Lung (tissue), 12 donors: Measurements from ENCODE around the gene CCDC194. TPM values are rescaled to one million over a fixed set of nuclear protein-coding genes. Genes with fewer than 3 reads are reported as not detected.

Experiments used
- ATAC-seq: fragments of 200-7000 bp; cut with Tn5 transposase; one replicate; pipeline ENCODE4 v1.9.1; 2020; ENCODE audit warnings: moderate number of reproducible peaks; ENCODE audit not compliant: insufficient read depth, low FRiP score
- DNase-seq, 3 donors: peaks; one replicate each; pipeline ENCODE4 v3.0.0-alpha.2; 2013 to 2017
- H3K27ac ChIP-seq, 2 donors: one replicate each; pipeline ENCODE4 v1.5.1; 2013; ENCODE audit warnings: mild to moderate bottlenecking in 2 of 2, moderate library complexity in 2 of 2, control low read depth in 1 of 2, inconsistent platforms in 1 of 2, low read depth in 1 of 2, low read length in 1 of 2
- H3K27me3 ChIP-seq, 3 donors: one replicate each; pipeline ENCODE4 v1.5.1; 2013; ENCODE audit warnings: low read length in 2 of 3; ENCODE audit not compliant: control insufficient read depth in 3 of 3, insufficient read depth in 3 of 3
- H3K36me3 ChIP-seq, 4 donors: one replicate each; pipeline ENCODE4 v1.5.1; 2013; ENCODE audit warnings: low read length in 4 of 4, mild to moderate bottlenecking in 1 of 4, moderate library complexity in 1 of 4; ENCODE audit not compliant: control insufficient read depth in 4 of 4, insufficient read depth in 4 of 4
- H3K4me1 ChIP-seq, 5 donors: one replicate each; pipeline ENCODE4 v1.5.1; 2013; ENCODE audit warnings: low read length in 5 of 5, mild to moderate bottlenecking in 2 of 5, moderate library complexity in 1 of 5; ENCODE audit not compliant: control insufficient read depth in 5 of 5, insufficient read depth in 5 of 5
- H3K4me3 ChIP-seq: one replicate; pipeline ENCODE4 v1.5.1; 2013; ENCODE audit warnings: mild to moderate bottlenecking, control low read depth, moderate library complexity
- H3K9ac ChIP-seq, 2 donors: one replicate each; pipeline ENCODE4 v1.5.1; 2013; ENCODE audit warnings: low read length in 2 of 2, control low read depth in 1 of 2; ENCODE audit not compliant: insufficient read depth in 1 of 2
- H3K9me3 ChIP-seq, 4 donors: one replicate each; pipeline ENCODE4 v1.5.1; 2013; ENCODE audit warnings: low read length in 3 of 4, mild to moderate bottlenecking in 1 of 4, moderate library complexity in 1 of 4; ENCODE audit not compliant: control insufficient read depth in 4 of 4, insufficient read depth in 3 of 4
- CTCF ChIP-seq: IDR thresholded peaks from 2 replicates; pipeline ENCODE4 v1.5.1; 2012; ENCODE audit warnings: mild to moderate bottlenecking; ENCODE audit errors: control extremely low read depth, extremely low read depth
- WGBS, 2 donors: extraction: QIAGEN DNeasy Blood & Tissue Kit; methylation state at CpG; one replicate each; pipeline ENCODE4 v1.1.7; 2013; 5-methylcytosine and 5-hydroxymethylcytosine counted together
- polyA plus RNA-seq, 2 donors: library from polyadenylated mRNA; stranded (reverse); fragments of 200-250 nt; gene quantifications; one replicate each; pipeline ENCODE4 v1.2.1, GENCODE V29; 2013
- total RNA-seq, 2 donors: library from RNA; depleted of rRNA in 1 of 2; stranded (reverse); fragments of >200 nt in 1 of 2; gene quantifications; one replicate each; pipeline ENCODE4 v1.2.1, GENCODE V29; 2014 to 2021
- donor health status: control.
- donor health status: control.
- donor health status: Bipolar disorder and iron deficiency.
- donor health status: healthy.
- donor health status: DM: yes; HTN: yes; CAD: no.

CCDC194 gene
- total and polyA plus RNA-seq, 4 donors, result 0.13 to 0.74 (median 0.37) TPM; not detected in 1

- Histone ChIP-seq H3K4me3 (no peak overlapping the region), H3K27ac (no peak overlapping the region), H3K9ac (no peak overlapping the region), H3K27me3 (peaks cover 0 to 5% (median 4%) of the 10 kb centered on the region in 3 donors), H3K4me1 (no peaks in the 10 kb centered on the region), H3K9me3 (no peaks in the 10 kb centered on the region), H3K36me3 (peaks cover 0 to 3% (median 0%) of the 10 kb centered on the region in 4 donors)
- DNase-seq (no peak), ATAC-seq (no peak)
- no peak for TF ChIP-seq CTCF
- WGBS, 2 donors, result 46 to 48% methylated on average over 8 of the region's 8 CpGs
These were observed 5.0 kb upstream of the CCDC194 start for GRCh38 chr19:17398902-17399527.

GRCh38 chr19:17394891-17395415, 957 bp upstream of the CCDC194 start:
- ATAC-seq (no peak), DNase-seq (peak in 2 of 3 donors; percentile 30 to 64)
- WGBS, 2 donors, result 15 to 22% methylated on average over 17 to 19 of the region's 19 CpGs
- Histone ChIP-seq H3K27me3 (peaks cover 0 to 10% (median 9%) of the 10 kb centered on the region in 3 donors), H3K36me3 (no peaks in the 10 kb centered on the region), H3K4me3 (no peak overlapping the region), H3K9ac (no peak overlapping the region), H3K27ac (no peak overlapping the region), H3K4me1 (peaks cover 2 to 14% (median 3%) of the 10 kb centered on the region in 5 donors), H3K9me3 (no peaks in the 10 kb centered on the region)
- TF ChIP-seq CTCF, result peak; percentile 31

GRCh38 chr19:17393002-17393401, 994 bp downstream of the CCDC194 start:
- TF ChIP-seq CTCF, result no peak
- Histone ChIP-seq H3K36me3 (no peaks in the 10 kb centered on the region), H3K4me3 (no peak overlapping the region), H3K9ac (no peak overlapping the region), H3K9me3 (peaks cover 0 to 6% (median 0%) of the 10 kb centered on the region in 4 donors), H3K27me3 (peaks cover 0 to 10% (median 9%) of the 10 kb centered on the region in 3 donors), H3K27ac (no peak overlapping the region), H3K4me1 (peaks cover 2 to 14% (median 3%) of the 10 kb centered on the region in 5 donors)
- DNase-seq (no peak), ATAC-seq (no peak)
- WGBS, 2 donors, result 47 to 64% methylated on average over 2 of the region's 2 CpGs
